IPS DF 4.7 (cell line): ENCODE results near the gene MERTK.
"Not testable (repeated sequence)": the region's sequence is repeated elsewhere in the genome, so short reads cannot be mapped to it uniquely, and the experiment has no call there.

Experiments used
- DNase-seq: peaks from one replicate; pipeline ENCODE4 v3.0.0-alpha.2; 2013; ENCODE audit warnings: low spot score; ENCODE audit errors: extremely low read depth

The MERTK gene

GRCh38 chr2:111897924-111898702, at the start of gene MERTK:
Gene MERTK (plus strand): TSS chr2:111898607. CDS start chr2:111898736, 129 bp downstream.
- DNase-seq, result no peak

GRCh38 chr2:111850646-111851045, 47.8 kb upstream of the MERTK start:
- not testable (repeated sequence) for DNase-seq

- not testable (repeated sequence) for DNase-seq
Measured at GRCh38 chr2:111852544-111852943, 45.9 kb upstream of the MERTK start.

- DNase-seq, result not testable (repeated sequence)
Measured at GRCh38 chr2:111860005-111860404, 38.4 kb upstream of the MERTK start.

- not testable (repeated sequence) for DNase-seq
Measured at GRCh38 chr2:111865124-111865523, 33.3 kb upstream of the MERTK start.

- DNase-seq, result not testable (repeated sequence)
Measured at GRCh38 chr2:111872806-111873205, 25.6 kb upstream of the MERTK start.

GRCh38 chr2:111883661-111884591, 14.5 kb upstream of the MERTK start, which contains the start of gene ANAPC1:
Gene ANAPC1 (minus strand): TSS chr2:111884193. CDS start chr2:111880825, 3,368 bp downstream.
- no peak for DNase-seq

- DNase-seq, result no peak
Measured at GRCh38 chr2:111884592-111884964, 13.8 kb upstream of the MERTK start.

- DNase-seq, result no peak
Measured at GRCh38 chr2:111896024-111896423, 2.4 kb upstream of the MERTK start.

- DNase-seq, result no peak
Measured at GRCh38 chr2:111896576-111896975, 1.8 kb upstream of the MERTK start.

GRCh38 chr2:111897630-111897923, 830 bp upstream of the MERTK start:
- no peak for DNase-seq

GRCh38 chr2:111898703-111899514, 502 bp downstream of the MERTK start:
- DNase-seq, result no peak

GRCh38 chr2:111900859-111901258, 2.5 kb downstream of the MERTK start:
- DNase-seq, result no peak

GRCh38 chr2:111903516-111903915, 5.1 kb downstream of the MERTK start:
- no peak for DNase-seq

GRCh38 chr2:111903930-111904439, 5.6 kb downstream of the MERTK start:
- DNase-seq, result no peak

- no peak for DNase-seq
Measured at GRCh38 chr2:111904726-111905474, 6.5 kb downstream of the MERTK start.

GRCh38 chr2:111905475-111905869, 7.1 kb downstream of the MERTK start:
- not testable (repeated sequence) for DNase-seq

GRCh38 chr2:111905990-111906735, 7.8 kb downstream of the MERTK start:
- DNase-seq, result no peak

GRCh38 chr2:111908578-111908977, 10.2 kb downstream of the MERTK start:
- no peak for DNase-seq

GRCh38 chr2:111909079-111909478, 10.7 kb downstream of the MERTK start:
- DNase-seq, result no peak
